Natural killer cell (primary cell): ENCODE results near the gene CASKIN2. TPM values are rescaled to one million over a fixed set of nuclear protein-coding genes. Genes with fewer than 3 reads are reported as not detected.
A peak's percentile ranks its signal among the peaks of the same experiment; 100 is the strongest.

Experiments used
- ATAC-seq, 3 donors: fragments of 150-1000 bp in 2 of 3; fragments of 200-7000 bp in 1 of 3; cut with Tn5 transposase; 1 replicate in 1 of 3; 2 replicates in 2 of 3; pipeline ENCODE4 v1.10.0; 2021; ENCODE audit warnings: mild to moderate bottlenecking in 2 of 3, moderate library complexity in 2 of 3
- DNase-seq, 2 donors: peaks; one replicate each; pipeline versions ENCODE4 v3.0.0 to v3.0.0-alpha.2; 2013 to 2021; ENCODE audit warnings: mixed read lengths in 1 of 2
- H3K27ac ChIP-seq: one replicate; pipeline ENCODE4 v1.5.1; 2013; ENCODE audit warnings: mild to moderate bottlenecking, low read length
- H3K27me3 ChIP-seq: one replicate; pipeline ENCODE4 v1.6.1; 2013; ENCODE audit warnings: low read length; ENCODE audit not compliant: control insufficient read depth, insufficient read depth
- H3K36me3 ChIP-seq: one replicate; pipeline ENCODE4 v1.6.1; 2013; ENCODE audit warnings: low read length; ENCODE audit not compliant: control insufficient read depth, insufficient read depth
- H3K4me1 ChIP-seq: one replicate; pipeline ENCODE4 v1.6.1; 2013; ENCODE audit warnings: low read length; ENCODE audit not compliant: control insufficient read depth, insufficient read depth
- H3K4me3 ChIP-seq: one replicate; pipeline ENCODE4 v1.5.1; 2013; ENCODE audit warnings: low read length
- H3K9me3 ChIP-seq: one replicate; pipeline ENCODE4 v1.6.1; 2013; ENCODE audit warnings: low read length; ENCODE audit not compliant: control insufficient read depth, insufficient read depth
- H3K27ac Mint-ChIP-seq, 2 donors: one replicate each; pipeline ENCODE4 v1.8.0; 2022; ENCODE audit warnings: mild to moderate bottlenecking in 2 of 2, mixed read lengths in 2 of 2, moderate library complexity in 1 of 2
- H3K27me3 Mint-ChIP-seq, 2 donors: one replicate each; pipeline ENCODE4 v1.8.0; 2022; ENCODE audit warnings: low read depth in 2 of 2, mixed read lengths in 2 of 2
- H3K36me3 Mint-ChIP-seq: one replicate; pipeline ENCODE4 v1.8.0; 2022; ENCODE audit warnings: mixed read lengths
- H3K4me1 Mint-ChIP-seq, 2 donors: one replicate each; pipeline ENCODE4 v1.8.0; 2022; ENCODE audit warnings: mixed read lengths in 2 of 2
- H3K4me3 Mint-ChIP-seq: one replicate; pipeline ENCODE4 v1.8.0; 2022; ENCODE audit warnings: mild to moderate bottlenecking, moderate library complexity, mixed read lengths
- H3K9me3 Mint-ChIP-seq, 2 donors: one replicate each; pipeline ENCODE4 v1.8.0; 2022; ENCODE audit warnings: mixed read lengths in 2 of 2
- WGBS: methylation state at CpG from one replicate; pipeline ENCODE4 v1.1.7; 2013; ENCODE audit warnings: missing lambda C conversion rate; ENCODE audit not compliant: insufficient coverage; 5-methylcytosine and 5-hydroxymethylcytosine counted together
- intact Hi-C: fragments of 100-400 bp; cut with micrococcal nuclease; formaldehyde crosslinking; loops from one replicate; pipeline ENCODE4 v1.14.2; 2022
- total RNA-seq, 4 donors: library from RNA; stranded (reverse); fragments of 120-200 nt in 1 of 4; gene quantifications; one replicate each; pipeline versions ENCODE4 v1.2.3 to v1.2.4, GENCODE V29; 2013 to 2022
- TF ChIP-seq, protein P1 (sequence below): fragments of 200-600 bp; IDR thresholded peaks from one replicate; pipeline ENCODE4 v1.8.0; 2022; ENCODE audit warnings: antibody characterized with exemption

CASKIN2 gene
- total RNA-seq, 3 donors from 2014 or later (not counting 1 experiment from before 2014, with no cell fraction given): 0.49 to 1.8 (median 1.7) TPM

- no peaks in the 10 kb centered on the region for H3K27me3 ChIP-seq
- H3K9me3 ChIP-seq: no peaks in the 10 kb centered on the region
- no peak overlapping the region for H3K27ac ChIP-seq
- H3K4me1 ChIP-seq: peaks cover 25% of the 10 kb centered on the region
- Mint-ChIP-seq H3K27me3 (no peaks in the 10 kb centered on the region), H3K36me3 (no peaks in the 10 kb centered on the region), H3K4me1 (peaks cover 9 to 12% of the 10 kb centered on the region in 2 donors), H3K27ac (no peak overlapping the region), H3K9me3 (no peaks in the 10 kb centered on the region), H3K4me3 (peak overlapping the region; percentile 28)
- ATAC-seq (no peak), DNase-seq (no peak)
- TF ChIP-seq, protein P1, sequence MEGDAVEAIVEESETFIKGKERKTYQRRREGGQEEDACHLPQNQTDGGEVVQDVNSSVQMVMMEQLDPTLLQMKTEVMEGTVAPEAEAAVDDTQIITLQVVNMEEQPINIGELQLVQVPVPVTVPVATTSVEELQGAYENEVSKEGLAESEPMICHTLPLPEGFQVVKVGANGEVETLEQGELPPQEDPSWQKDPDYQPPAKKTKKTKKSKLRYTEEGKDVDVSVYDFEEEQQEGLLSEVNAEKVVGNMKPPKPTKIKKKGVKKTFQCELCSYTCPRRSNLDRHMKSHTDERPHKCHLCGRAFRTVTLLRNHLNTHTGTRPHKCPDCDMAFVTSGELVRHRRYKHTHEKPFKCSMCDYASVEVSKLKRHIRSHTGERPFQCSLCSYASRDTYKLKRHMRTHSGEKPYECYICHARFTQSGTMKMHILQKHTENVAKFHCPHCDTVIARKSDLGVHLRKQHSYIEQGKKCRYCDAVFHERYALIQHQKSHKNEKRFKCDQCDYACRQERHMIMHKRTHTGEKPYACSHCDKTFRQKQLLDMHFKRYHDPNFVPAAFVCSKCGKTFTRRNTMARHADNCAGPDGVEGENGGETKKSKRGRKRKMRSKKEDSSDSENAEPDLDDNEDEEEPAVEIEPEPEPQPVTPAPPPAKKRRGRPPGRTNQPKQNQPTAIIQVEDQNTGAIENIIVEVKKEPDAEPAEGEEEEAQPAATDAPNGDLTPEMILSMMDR: no peak
- no peaks in the 10 kb centered on the region for H3K36me3 ChIP-seq
- no peak overlapping the region for H3K4me3 ChIP-seq
- 76% methylated on average over 7 of the region's 10 CpGs for WGBS
- intact Hi-C loops: no loop called here
These were observed 2.3 kb downstream of the CASKIN2 start for GRCh38 chr17:75512926-75513640.

- Mint-ChIP-seq H3K9me3 (no peaks in the 10 kb centered on the region), H3K36me3 (no peaks in the 10 kb centered on the region), H3K4me1 (peaks cover 0 to under 1% of the 10 kb centered on the region in 2 donors), H3K4me3 (no peak overlapping the region), H3K27me3 (no peaks in the 10 kb centered on the region), H3K27ac (no peak overlapping the region)
- no peak overlapping the region for H3K4me3 ChIP-seq
- no peak overlapping the region for H3K27ac ChIP-seq
- no peaks in the 10 kb centered on the region for H3K27me3 ChIP-seq
- 78% methylated on average over 13 of the region's 13 CpGs for WGBS
- no peak for ATAC-seq
- no peaks in the 10 kb centered on the region for H3K36me3 ChIP-seq
- peaks cover 13% of the 10 kb centered on the region for H3K4me1 ChIP-seq
- intact Hi-C loops: no loop called here
- DNase-seq: no peak
- TF ChIP-seq, protein P1: no peak
- H3K9me3 ChIP-seq: no peaks in the 10 kb centered on the region
These were observed 3.4 kb downstream of the CASKIN2 start for GRCh38 chr17:75511610-75512575.

DNA sequence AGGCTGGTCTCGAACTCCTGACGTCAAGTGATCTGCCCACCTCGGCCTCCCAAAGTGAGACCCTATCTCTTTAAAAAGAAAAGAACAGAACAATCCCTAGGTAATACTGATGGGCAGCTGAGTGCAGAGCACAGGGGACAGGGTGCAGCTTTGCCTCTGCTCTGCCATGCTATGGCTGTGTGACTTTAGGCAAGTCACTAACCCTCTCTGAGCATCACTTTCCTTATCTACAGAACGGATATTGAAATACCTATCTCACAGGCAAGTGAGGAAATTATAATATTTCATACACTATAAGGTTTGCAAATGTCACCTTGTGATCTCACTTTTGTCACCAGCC, 4.1 kb downstream of the CASKIN2 start:
- ATAC-seq: no peak
- H3K27ac ChIP-seq: no peak overlapping the region
- no peaks in the 10 kb centered on the region for H3K27me3 Mint-ChIP-seq
- no peaks in the 10 kb centered on the region for H3K4me1 Mint-ChIP-seq
- H3K36me3 Mint-ChIP-seq: no peaks in the 10 kb centered on the region
- no peaks in the 10 kb centered on the region for H3K9me3 Mint-ChIP-seq
- no peaks in the 10 kb centered on the region for H3K27me3 ChIP-seq
- H3K4me1 ChIP-seq: peaks cover 13% of the 10 kb centered on the region
- no peak overlapping the region for H3K4me3 Mint-ChIP-seq
- H3K9me3 ChIP-seq: no peaks in the 10 kb centered on the region
- H3K27ac Mint-ChIP-seq: no peak overlapping the region
- no peak for DNase-seq
- 92% methylated on average over 3 of the region's 4 CpGs for WGBS
- TF ChIP-seq, protein P1: no peak
- H3K36me3 ChIP-seq: no peaks in the 10 kb centered on the region
- H3K4me3 ChIP-seq: no peak overlapping the region
- intact Hi-C loops: no loop called here
